Left kidney (tissue), 8 donors: ENCODE data around the gene TASOR2. TPM values are rescaled to one million over a fixed set of nuclear protein-coding genes. Genes with fewer than 3 reads are reported as not detected.
A peak's percentile ranks its signal among the peaks of the same experiment; 100 is the strongest.

ENCODE experiments used
- DNase-seq: peaks from one replicate; pipeline ENCODE4 v3.0.0-alpha.2; 2013
- long read RNA-seq, 8 donors: transcript quantifications; one replicate each; lab custom pipeline, GENCODE V29; 2026
- polyA plus RNA-seq: library from polyadenylated mRNA; unstranded; fragments of 120-200 nt; gene quantifications from one replicate; pipeline ENCODE4 v1.2.1, GENCODE V29; 2013; ENCODE audit not compliant: insufficient read length

Gene TASOR2, protein sequence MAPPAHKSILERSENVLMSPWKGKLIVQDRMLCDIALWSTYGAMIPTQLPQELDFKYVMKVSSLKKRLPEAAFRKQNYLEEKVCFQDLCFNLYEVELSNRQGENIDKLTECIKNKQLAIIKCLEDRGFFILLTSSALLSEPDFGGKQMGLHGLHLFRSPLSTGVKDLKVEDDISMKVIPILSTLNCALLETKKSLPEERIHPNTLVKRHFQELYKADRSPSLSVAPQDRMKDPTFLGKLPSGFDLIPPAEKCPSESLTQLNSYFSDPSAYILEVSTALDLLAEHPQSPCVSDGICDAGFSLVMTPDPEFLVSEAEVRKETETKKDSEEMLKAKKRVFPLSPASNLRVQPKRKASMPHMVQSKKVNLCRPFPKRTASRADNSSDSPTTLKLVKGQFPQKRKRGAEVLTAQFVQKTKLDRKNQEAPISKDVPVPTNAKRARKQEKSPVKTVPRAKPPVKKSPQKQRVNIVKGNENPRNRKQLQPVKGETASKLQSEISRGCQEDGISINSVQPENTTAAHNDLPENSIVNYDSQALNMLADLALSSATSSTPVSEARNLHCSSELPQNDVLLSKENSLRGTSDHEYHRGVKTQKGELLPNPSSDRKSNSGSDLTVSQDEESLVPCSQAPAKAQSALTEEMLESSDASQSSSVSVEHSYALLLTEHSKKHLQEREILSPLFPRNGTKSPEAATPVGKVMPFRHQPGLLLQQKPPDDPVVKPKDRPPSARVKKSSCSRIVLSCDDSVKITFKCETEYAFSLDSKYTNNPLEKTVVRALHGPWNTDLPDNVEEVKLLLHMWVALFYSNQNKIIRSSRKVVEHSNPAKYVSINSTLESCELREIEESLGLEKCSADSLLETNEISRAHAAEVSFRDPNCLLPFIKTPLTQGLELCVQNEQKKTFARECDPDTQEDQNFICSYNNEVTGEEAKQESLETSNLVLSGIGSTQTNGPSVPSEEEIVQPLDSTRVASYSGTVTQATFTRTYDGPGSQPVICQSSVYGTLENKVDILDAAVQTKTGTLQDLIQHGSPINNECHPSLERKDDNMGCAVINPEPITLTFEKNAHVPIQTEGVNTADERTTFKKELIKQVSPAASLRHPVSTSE (N-terminal part only)
- 48.7 TPM for polyA plus RNA-seq
- long read RNA-seq, donor 1 = 0 reads
- long read RNA-seq, donor 2, partial matches to known transcripts = 448 of 536 reads
- long read RNA-seq, donor 2, other reads (novel, unspliced or antisense) = 88 of 536 reads
- long read RNA-seq, donor 3, partial matches to known transcripts = 46 of 96 reads
- long read RNA-seq, donor 3, other reads (novel, unspliced or antisense) = 48 of 96 reads
- long read RNA-seq, donor 4, partial matches to known transcripts = 175 of 177 reads
- long read RNA-seq, donor 4, other reads (novel, unspliced or antisense) = 0 of 177 reads
- long read RNA-seq, donor 5, partial matches to known transcripts = 52 of 164 reads
- long read RNA-seq, donor 5, other reads (novel, unspliced or antisense) = 112 of 164 reads
- long read RNA-seq, donor 6 = 0 reads
- long read RNA-seq, donor 7, partial matches to known transcripts = 96 of 214 reads
- long read RNA-seq, donor 7, other reads (novel, unspliced or antisense) = 116 of 214 reads
- long read RNA-seq, donor 8 = 0 reads

DNA sequence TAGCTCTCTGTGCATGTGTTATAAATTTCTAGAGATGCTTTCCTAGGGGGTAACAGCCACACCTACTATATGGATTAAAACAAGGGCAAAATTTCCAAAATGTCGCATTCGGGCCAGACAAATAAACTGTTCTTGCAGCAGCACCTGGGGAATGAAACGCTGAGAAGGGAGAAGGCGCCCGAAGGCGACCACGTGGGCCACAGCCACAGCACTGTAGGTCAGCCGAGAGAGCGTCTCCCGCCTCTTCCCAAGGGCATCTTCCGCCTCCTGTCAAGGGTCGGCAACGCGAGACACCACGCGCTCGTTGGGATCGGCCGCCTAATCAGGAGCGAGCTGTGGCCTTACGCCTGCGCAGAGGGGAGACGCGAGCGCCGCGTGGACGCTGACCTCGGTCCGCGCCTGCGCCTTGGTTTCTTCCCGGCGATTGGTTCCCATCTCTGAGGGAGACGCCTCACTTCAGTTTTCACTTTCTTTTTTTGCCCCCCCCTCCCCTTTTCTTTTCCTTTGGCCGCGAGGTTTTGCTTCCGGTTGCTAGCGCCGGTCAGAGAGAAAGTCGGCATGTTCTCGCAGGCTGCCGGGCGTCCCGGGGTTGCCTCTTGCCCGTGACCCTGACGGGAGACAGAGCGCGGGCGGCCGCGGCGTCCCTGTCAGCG is at the start of gene TASOR2:
TSS of gene TASOR2 (plus strand) at position 521 of the 653 bp plus-strand sequence. CDS start 35,805 bp downstream, outside the sequence.
- DNase-seq = peak; percentile 97

DNA sequence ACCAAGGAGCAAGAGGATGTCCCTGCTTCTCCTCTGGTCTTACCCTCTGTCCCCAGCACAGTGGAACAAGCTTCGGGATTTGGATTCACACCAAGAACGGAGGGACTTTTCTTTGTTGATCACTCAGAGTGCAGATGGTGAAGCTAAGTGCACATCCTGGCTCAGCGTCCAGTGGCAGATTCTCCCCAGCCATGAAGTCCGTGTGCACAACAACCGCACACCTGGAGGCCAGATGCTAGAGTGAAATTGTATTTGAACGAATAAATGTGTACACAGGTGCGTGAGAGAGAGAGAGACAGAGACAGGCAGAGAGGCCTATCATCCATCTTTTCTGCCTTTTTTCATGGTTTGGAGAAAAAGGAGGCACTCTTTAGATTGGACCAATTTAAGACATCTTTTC is 49.7 kb upstream of the TASOR2 start:
- no peak for DNase-seq

DNA sequence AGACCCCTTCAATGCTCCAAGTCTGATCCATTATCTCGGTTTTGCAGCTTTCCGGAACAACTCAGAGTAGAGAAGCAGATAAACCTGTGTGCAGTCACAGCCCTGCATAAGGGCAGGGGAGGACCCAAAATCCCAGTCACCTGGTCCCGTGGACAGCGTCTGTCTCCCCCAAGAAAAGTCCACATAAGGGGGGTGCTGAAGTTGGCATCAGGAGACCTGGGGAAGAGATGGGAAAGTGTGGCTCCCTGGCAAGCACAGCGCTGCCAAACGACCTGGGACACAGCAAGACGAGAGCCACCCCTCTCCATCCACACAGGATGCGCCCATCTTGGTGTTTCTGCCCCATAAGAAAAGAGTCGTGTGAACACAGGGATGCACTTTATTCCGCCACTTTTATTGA is 46.1 kb upstream of the TASOR2 start:
- DNase-seq = no peak

DNA sequence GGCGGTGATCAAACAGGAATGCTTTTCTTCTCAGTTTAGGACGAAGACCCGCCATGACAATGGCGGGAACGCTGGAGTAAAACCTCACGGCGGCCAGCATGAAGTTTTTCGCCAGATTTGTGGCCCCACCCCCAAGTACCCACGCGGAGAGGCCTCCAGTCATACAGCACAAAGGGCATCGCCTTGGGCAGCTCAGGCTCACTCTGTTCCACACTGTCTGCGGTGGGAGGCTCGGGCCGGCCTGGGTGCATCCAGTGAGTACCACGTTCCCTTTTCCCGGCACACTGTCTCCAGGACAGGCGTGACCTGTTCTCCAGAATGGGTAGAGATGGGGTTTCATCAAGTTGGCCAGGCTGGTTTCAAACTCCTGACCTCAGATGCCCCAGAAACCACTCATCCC is 45.6 kb upstream of the TASOR2 start:
- DNase-seq = no peak

DNA sequence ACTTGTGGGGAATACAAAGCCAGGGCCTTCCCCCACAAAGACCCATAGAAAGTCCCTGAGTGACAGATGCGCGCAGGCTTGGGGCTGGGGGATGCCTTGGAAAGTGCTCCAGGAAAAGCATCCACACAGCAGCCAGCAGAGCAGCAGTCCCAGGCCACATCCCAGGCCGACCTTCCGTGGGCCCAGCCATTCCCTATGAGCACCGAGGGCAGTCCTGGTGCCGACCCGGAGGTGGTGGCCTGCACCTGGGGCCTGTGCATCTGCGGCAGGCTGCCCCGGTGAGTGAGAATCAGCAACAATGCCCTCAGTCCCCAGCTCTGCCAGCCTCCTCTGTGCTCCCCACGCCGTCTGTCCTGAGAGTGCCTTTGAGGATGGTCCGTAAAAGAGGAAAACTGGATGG is 44.6 kb upstream of the TASOR2 start:
- DNase-seq = no peak

DNA sequence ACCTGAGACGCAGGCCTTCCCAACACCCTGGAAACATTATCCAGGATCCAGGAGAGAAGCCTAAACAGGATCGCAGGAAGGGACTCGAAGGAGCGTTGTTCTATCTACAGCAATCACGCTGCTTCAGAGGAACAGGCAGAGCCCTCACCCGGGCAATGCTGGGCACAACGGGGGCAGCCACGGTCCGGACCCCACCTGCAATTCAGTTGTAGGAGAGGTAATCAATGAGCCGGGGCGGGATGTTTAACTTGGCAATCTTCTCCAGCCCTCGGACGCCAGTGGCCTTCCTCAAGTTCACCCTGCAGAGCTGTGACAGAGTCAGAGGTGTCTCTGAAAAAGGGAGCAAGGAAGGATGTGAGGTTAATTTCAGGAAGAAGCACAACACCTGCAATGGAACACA is 44.1 kb upstream of the TASOR2 start:
- DNase-seq = no peak

DNA sequence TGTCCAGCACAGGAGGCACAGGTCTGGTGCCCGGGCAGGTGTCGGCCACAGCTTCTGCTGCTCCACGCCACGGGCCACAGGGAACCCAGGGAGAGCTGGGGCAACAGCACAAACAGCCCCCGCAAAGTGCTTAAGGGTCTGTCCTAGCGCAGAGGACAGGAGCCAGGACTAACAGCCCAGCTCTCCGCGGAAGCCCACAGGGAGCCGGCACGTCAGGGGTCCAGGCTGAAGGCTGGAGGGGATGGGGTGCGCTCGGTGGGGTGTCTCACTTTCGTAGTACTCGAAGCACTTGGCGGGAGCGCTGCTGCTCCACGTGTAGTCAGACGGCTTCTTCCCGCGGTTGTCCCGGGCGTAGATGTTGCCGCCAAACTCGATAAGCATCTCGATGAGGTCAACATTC is 43.1 kb upstream of the TASOR2 start:
- no peak for DNase-seq

DNA sequence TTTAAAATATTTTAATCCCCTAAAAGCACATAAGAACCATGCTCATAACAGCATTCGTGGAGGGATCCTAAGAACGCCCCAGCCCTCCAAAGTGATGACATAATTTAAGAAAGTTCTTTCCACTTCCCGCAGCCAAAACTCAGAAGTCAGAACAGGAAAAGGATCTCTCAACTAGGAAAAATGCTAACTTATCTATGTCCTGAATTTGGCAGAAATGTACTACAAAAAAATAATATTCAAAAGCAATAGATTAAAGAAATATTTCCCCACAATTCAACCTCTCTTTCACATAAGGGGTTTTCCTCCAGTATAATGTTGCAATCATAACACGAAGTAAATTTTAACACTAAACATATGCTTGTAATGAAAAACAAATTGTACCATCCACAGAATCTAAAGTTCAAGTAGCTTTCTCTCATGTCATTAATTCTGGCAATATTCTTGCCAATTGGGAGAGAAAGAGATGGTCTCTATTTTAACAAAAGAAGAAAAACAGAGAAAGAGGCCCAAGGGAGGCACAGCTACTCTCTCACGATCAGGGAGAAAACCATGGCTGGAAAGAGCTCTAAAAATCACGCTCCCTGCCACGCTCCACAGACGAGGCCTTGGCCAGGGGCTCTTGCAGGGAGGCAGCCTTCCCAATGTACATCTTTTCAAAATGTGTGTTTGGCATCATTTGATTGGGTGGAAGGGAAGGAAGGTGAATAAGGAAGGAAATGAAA is 41.1 kb upstream of the TASOR2 start:
- DNase-seq = no peak

DNA sequence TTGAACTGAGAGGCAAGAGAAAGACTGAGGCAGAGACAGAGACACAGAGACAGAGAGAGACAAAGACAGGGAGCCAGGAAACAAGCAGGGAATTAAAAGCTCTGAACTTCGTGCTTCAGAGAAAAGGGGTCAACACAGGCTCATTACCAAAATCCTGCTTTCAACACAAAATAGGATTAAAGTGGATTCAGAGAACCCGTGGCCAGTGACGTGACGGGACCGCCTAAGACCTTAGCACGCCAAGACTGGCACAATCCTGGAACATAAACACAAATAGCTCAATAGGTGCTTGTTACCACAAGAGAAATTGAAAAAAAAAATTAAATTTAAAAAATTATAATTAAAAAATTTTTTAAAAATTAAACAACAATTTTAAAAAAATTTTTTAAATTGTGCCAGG is 39.7 kb upstream of the TASOR2 start:
- no peak for DNase-seq

DNA sequence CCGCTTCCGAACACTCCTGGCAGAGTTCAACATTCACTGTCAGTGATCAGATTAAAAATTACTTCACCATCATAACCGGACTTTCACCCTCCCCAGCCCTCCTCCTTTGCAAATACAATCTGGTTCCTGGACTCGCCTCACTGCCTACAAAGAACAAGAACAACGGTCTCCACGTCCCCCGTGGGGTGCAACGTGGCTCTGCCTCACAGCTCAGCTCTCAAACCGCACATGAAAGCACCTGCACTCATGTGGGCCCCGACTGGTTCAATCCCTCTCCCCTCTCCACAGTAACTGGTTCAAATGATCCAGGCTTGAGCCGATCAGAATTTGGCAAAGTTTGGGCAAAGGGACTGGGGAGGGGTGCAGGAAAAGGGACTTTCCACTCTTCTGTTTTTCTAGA is 39.3 kb upstream of the TASOR2 start:
- no peak for DNase-seq

DNA sequence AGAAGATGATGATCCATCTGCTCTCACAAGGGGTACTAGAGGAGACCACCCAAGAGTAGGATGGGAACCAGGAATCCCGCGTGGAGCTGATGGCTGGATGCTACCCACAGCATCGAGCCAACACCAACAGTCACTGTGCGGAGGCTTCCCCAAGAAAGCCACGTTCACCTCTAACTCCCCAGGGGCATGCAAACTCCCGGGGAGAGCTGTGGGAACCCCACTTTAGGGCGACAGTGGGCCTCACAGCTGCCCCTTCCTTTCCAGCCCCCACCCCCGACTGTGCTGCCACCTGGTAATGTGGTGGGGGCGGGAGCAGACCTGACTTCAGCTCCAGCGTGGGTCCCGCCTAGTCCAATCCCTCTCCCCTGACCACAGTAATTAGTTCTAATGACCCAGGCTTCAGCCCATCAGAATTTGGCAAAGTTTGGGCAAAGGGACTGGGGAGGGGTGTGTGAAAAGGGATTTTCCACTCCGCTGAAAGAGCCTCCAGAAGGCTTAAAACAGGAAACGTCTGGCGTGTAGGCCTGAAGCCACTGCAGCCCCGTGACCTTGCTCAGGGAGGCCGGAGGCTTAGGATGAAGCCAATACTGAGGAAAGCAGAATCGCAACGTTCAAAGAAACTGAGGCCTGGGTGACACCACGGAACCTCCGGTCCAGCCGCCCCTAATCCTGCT is 38.6 kb upstream of the TASOR2 start:
- no peak for DNase-seq

DNA sequence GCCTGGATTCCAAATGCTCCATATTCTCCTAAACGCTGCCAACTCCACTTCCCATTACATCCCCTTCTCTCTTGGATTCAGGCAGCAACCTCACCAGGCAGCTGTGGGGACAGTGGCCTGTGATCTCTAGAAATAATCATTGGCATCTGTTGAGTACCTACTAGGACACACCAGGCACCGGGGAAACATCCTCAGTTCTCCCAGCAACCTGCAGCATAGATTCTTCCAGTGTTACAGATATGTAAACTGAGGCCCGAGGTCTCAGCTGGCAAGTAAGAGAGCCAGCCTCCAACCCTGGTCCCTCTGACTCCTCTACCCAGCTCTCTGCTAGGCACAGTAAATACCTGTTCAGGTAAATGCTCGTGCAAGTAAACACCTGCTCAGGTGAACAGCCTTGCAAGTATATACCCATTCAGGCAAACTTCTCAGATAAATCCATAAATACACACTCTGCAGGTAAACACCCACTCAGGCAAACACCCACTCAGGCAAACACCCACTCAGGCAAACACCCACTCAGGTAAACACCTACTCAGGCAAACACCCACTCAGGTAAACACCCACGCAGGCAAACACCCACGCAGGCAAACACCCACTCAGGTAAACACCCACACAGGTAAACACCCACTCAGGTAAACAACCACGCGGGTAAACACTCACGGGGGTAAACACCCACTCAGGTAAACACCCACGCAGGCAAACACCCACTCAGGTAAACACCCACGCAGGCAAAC is 37.0 kb upstream of the TASOR2 start:
- DNase-seq = no peak

DNA sequence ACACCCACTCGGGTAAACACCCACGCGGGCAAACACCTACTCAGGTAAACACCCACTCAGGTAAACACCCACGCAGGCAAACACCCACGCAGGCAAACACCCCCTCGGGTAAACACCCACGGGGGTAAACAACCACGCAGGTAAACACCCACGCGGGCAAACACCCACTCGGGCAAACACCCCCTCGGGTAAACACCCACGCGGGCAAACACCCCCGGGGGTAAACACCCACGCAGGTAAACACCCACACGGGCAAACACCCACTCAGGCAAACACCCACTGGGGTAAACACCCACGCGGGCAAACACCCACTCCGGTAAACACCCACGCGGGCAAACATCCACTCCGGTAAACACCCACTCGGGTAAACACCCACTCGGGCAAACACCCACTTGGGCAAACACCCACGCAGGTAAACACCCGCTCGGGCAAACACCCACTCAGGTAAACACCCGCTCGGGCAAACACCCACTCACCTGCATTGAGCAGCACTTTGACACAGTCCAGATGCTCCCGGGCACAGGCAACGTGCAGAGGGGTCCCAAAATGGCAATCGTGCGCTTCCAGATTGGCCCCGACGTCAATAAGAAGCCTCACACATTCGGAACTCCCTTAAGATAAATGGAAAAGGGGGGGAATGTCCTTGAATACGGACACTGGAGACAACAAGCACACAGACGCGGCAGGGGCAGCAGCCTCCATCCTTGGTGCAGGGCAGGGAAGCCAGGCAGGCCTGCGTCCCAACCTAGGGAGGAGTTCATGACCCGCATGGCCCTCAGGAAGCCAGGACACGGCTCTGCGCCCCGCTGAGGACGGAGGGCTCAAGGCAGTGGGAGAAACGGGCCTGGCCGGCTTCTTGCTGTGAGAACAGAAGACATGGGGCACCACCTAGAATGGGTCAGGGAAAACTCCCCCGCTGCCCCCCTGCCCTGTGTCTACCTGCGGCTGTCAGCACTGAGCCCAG is 35.9 kb upstream of the TASOR2 start:
- no peak for DNase-seq

DNA sequence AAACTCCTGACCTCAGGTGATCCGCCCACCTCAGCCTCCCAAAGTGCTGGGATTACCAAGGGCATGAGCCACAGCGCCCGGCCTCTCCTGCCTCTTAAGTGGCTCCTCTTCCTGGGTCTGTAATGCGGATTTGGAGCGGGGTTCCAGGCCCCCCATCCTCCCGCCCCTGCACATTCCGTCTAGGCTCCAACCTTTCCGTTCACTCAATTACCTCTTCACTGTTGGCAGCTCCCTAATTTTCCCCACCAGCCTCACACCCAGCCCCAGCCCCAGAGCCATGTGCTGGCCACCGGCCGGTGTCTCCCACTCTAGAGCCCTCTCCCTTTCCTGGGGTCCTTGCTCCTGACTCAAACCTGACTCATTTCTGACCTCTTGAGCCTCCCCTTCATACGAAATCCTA is 34.9 kb upstream of the TASOR2 start:
- DNase-seq = no peak

DNA sequence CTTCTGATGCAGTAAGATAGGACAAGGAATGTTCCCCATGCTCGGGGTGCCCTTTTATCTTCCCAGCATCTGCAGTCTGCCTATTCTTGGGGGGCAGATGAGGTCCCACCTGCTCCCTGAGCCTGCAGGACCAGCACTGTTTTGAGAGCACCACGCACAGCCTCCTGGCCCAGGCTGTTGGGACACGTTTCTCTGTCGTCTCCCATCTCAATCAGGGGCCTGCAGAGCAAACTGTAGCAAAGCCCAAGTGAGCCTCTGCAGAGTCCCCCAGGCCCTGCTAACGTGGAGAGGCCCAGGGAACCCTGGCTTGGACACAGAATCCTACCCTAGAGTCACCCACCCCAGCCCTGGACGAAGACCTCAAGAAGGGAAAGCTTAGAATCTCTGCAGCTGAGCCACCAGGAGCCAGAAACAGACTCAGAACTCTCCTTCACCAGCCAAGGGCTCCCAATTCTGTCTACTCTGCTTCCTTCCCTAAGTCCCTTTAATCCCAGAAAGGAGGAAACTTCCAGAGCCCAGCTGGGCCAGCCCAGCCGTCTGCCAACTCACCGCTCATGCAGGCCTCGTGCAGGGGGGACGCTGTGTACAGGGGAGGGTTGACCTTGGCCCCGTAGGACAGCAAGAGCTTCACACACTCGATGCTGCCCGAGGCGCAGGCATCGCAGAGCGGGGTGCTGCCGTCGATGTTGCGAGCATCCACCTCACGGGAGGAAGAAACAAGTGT is 33.8 kb upstream of the TASOR2 start:
- DNase-seq = no peak

DNA sequence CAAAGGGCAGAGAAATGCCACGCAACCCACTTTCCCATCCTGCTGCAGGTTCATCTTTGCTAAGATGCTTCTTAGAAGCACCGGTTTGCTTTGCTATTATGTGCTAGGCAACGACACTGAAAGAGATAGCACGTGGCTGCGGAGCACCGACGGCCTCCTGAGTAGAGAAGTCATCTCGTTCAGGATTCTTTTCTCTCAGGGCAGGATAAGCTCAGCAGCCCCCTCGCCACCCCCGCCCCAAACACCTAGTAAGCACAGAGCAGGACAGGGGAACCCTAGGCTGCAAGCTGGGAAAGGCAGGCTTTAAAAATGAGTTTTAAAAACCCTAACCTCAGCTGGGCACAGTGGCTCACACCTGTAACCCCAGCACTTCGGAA is 33.3 kb upstream of the TASOR2 start:
- DNase-seq = no peak

DNA sequence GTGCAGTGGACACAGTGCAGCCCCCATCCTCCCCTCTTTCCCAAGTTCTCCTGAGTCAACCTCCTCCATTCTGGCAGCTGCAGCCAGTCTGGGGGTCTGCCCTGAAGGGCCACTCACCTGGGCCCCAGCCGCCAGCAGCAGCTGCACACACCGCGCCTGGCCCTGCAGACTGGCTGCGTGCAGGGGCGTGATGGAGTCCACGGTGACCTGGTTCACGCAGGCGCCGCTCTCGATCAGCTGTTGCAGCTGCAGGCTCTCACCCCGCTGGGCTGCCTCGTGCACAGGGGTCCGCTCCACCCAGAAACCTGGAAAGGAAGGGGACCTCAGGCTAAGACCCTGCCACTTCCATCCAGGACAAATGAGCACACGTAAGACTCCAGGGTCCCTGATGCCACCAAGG is 31.9 kb upstream of the TASOR2 start:
- no peak for DNase-seq
